HG02885 (cell line): ENCODE data around the gene SEL1L2.
"Not testable (repeated sequence)": the region's sequence is repeated elsewhere in the genome, so short reads cannot be mapped to it uniquely, and the experiment has no call there.

Source experiments
- ATAC-seq: cut with Tn5 transposase; IDR thresholded peaks from one replicate; pipeline ENCODE4 v1.9.1; 2021; ENCODE audit warnings: mild to moderate bottlenecking; ENCODE audit not compliant: unreplicated experiment, poor library complexity

Gene SEL1L2

DNA sequence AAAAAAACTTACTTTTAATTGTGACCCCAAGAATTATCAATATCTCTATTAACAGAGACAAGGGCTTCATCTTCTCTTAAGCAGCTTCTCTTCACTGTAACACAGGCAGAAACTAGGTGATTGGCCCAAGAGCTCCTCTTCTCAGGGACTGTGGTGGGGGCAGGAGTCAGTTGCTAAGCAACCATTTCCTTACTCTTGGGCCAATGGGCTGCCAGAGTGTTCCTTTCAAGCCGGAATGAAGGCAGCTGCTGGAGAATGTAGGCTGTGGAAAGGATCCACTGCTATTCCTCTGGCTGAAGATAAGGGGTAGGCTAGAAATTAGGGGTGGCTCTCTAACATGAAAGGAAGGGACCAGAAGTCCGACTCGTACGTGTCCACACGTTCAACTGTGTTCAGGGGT lies at the start of gene SEL1L2:
SEL1L2 (minus strand) TSS at position 150 of the 400 bp plus-strand sequence; CDS start at position 70, 80 bp downstream.
- no peak for ATAC-seq

GRCh38 chr20:14036567-14036966 lies 46.2 kb upstream of the SEL1L2 start:
- no peak for ATAC-seq

DNA sequence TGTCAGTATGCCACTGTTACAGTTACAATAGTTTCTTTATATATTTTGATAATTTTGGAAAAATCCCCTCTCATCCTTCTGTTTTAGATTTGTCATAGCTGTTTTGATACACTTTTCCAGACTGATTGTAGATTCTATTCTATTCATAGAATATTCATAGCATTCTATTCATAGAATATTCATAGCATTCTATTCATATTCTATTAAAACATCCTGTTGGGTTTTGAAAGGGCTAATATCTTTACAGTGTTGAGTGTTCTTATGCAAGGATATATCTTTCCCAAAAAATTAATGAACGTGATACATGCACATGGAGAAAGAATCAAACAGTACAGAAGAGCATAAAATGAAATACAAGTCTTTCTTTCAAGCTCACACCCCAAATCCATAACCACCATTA lies 42.9 kb upstream of the SEL1L2 start:
- ATAC-seq, result no peak

- ATAC-seq, result no peak
These were observed 40.6 kb upstream of the SEL1L2 start for GRCh38 chr20:14030991-14031390.

GRCh38 chr20:14012671-14013070 lies 22.3 kb upstream of the SEL1L2 start:
- ATAC-seq, result no peak

GRCh38 chr20:14009208-14009607 lies 18.8 kb upstream of the SEL1L2 start:
- ATAC-seq, result no peak

- no peak for ATAC-seq
These were observed 15.6 kb upstream of the SEL1L2 start for GRCh38 chr20:14005996-14006395.

GRCh38 chr20:14000917-14001316 lies 10.5 kb upstream of the SEL1L2 start:
- no peak for ATAC-seq

DNA sequence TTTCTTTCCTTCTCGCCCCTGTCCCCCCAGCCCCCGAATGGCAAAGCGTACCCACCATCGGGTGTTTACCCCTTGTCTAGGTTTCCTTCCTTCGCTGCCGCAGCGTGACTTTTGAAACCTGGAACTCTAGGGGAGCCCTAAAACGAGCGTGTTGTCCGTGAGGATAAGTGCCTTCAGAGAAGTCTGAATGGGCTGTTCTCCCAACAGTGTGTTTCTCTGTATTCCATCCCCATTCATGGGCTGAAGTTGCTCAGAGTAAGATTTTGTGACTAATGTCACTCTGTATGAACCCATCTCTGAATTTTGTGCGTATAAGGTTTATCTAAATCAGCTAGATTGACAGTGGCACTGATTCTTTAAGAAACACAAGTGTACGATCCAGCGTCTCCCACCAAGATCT lies 5.9 kb upstream of the SEL1L2 start:
- ATAC-seq, result no peak

- ATAC-seq, result no peak
These were observed 5.4 kb upstream of the SEL1L2 start for GRCh38 chr20:13995841-13996240.

GRCh38 chr20:13995086-13995665 lies 4.8 kb upstream of the SEL1L2 start, which contains the start of gene MACROD2:
MACROD2 (plus strand) TSS chr20:13995516.
- no peak for ATAC-seq

- not testable (repeated sequence) for ATAC-seq
These were observed 1.5 kb upstream of the SEL1L2 start for GRCh38 chr20:13991955-13992354.

GRCh38 chr20:13991311-13991710 lies 897 bp upstream of the SEL1L2 start:
- ATAC-seq, result no peak

DNA sequence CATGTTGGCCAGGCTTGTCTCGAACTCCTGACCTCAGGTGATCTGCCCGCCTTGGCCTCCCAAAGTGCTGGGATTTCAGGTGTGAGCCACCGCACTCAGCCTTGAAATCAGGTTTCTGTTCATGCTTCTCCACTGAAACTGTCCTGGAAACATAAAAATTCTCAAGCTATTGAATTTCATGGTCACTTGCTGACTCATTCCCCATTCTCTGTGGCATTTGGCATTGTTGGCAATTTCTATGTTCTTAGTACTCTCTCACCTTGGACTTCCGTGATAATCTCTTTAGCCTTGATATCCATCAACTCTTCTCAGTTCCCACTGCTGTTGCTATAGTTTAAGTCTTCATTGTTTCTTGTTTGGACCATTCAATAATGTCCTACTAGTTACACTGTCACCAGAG lies 6.2 kb downstream of the SEL1L2 start:
- ATAC-seq, result no peak

DNA sequence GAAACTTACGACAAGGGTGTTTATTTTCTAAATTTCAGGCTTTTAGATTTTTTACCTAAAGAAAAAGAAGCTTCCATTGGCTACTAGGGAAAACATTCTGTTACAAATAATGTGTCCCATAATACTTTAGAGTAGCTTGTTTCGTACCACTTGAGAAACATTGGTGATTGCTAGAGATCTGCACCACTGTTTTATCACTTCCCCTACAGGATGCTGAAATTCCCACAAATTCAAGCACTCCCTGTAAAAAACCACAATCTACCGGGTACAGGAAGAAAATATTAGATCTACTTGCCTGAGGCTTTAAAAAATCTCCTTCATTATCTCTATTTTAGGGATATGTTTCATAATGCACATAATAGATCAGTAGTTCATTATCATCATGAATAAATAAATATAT lies 29.9 kb downstream of the SEL1L2 start:
- ATAC-seq, result no peak

DNA sequence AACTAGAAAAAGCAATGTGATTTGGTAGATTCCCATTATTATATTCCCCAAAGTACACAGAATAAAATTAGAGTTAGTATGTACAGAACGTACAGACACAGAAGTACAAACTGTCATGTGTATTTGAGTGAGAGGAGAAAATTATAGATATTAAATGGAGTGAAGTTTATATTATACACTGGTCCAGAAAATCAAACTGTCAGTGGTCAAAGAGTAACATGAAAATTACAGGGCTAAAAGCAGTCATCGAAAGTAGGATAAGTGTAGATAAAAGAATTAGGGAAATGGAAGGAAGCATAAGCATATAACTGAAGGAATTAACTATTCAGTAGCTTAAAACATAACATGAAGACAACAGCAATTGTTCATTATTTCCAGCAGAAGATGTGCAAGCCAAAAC lies 30.3 kb downstream of the SEL1L2 start:
- no peak for ATAC-seq

DNA sequence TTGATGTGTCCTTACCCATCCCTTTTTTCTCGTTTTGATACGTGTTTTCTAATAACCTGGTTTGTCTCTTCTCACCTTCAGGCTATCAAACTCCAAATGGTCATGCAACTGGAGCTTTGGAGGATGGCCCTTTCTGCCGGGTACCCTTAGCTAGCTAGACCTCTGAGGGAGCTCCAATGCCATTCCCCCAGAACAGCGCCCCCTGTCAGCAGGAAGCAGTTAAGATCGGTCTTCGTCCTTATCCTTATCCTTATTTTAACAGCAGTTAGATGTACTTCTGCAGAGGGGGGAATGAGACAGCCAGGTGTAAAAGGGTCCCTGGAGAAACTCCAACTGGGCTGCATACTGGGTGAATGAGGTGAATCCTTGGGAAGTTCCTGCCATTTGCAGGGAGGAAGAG lies 37.2 kb downstream of the SEL1L2 start:
- ATAC-seq, result no peak

GRCh38 chr20:13947719-13948118 lies 42.7 kb downstream of the SEL1L2 start:
- ATAC-seq, result no peak

- no peak for ATAC-seq
These were observed 49.4 kb downstream of the SEL1L2 start for GRCh38 chr20:13941031-13941430.

- no peak for ATAC-seq
These were observed 53.4 kb downstream of the SEL1L2 start for GRCh38 chr20:13936781-13937576.

DNA sequence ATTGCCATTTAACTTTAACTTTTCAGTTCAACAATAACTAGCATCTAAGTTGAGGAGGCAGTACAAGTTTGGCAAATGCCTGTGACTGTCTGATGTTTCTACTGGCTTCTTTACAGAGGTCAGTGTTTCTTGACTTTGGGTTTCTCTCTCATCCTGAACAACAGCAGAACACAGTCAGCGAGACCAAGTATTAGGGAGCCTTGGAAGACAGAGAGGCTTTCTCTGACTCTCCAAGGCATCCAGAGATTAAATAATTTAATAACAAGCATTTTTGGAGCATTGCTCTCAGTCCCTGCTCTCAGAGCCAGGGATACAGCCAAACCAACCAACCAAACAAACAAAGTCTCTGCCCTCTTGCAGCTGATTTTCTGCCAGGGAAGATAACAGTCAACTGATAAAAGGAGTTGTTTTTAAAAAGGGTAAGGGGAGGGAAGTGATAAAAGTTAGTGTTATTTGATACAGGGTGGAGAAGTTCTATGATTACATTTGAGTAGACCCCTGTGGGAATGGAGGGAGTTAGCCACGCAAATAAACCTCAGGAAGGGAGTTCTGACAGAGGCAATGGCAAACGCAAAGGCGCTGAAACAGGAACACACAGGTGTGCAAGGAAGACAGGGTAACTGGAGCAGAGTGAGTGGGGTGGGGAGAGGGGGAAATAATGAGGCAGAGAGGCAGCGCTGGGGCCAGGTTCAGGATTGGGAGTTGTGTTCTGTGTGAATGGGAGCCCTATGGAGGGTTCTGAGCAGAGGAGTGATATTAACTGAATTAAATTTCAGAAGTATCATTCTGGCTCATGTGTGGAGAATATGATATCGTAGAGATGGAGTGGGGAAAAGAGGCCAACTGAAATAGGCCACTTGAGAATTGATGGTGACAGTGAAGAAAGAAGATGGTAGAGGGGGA lies 55.2 kb downstream of the SEL1L2 start:
- ATAC-seq, result no peak
